DOHH2 (cell line): ENCODE data around the gene MDH1B.

Experiments
- H3F3A ChIP-seq: fragments of 200-600 bp; sonication (generic), shearing (Covaris generic); 2 replicates; pipeline ENCODE4 v1.6.0; 2016; ENCODE audit warnings: antibody characterized with exemption, mild to moderate bottlenecking; ENCODE audit not compliant: control insufficient read depth, insufficient read depth
- H3K27ac ChIP-seq: fragments of 200-600 bp; sonication (generic); 2 replicates; pipeline ENCODE4 v1.5.1; 2014; ENCODE audit warnings: low read depth, mild to moderate bottlenecking, low read length, moderate library complexity
- H3K27me3 ChIP-seq: fragments of 200-600 bp; sonication (generic); 2 replicates; pipeline ENCODE4 v1.6.1; 2014; ENCODE audit warnings: mild to moderate bottlenecking, low read length, mixed read lengths; ENCODE audit not compliant: control insufficient read depth
- H3K36me3 ChIP-seq: fragments of 200-600 bp; sonication (generic); 2 replicates; pipeline ENCODE4 v1.6.1; 2014; ENCODE audit warnings: mild to moderate bottlenecking, low read length, moderate library complexity, mixed read lengths; ENCODE audit not compliant: control insufficient read depth
- H3K4me1 ChIP-seq: fragments of 200-600 bp; sonication (generic); 2 replicates; pipeline ENCODE4 v1.6.1; 2014; ENCODE audit warnings: mild to moderate bottlenecking, low read length, mixed read lengths; ENCODE audit not compliant: control insufficient read depth
- H3K4me2 ChIP-seq: fragments of 200-600 bp; sonication (generic); 2 replicates; pipeline ENCODE4 v1.6.0; 2014; ENCODE audit warnings: mild to moderate bottlenecking, low read length, moderate library complexity
- H3K4me3 ChIP-seq: fragments of 200-600 bp; sonication (generic); 2 replicates; pipeline ENCODE4 v1.5.1; 2014; ENCODE audit warnings: mild to moderate bottlenecking, low read length, mixed read lengths
- H3K79me2 ChIP-seq: fragments of 200-600 bp; sonication (generic); 2 replicates; pipeline ENCODE4 v1.6.1; 2014; ENCODE audit warnings: mild to moderate bottlenecking, low read length, mixed read lengths; ENCODE audit not compliant: control insufficient read depth
- H3K9me2 ChIP-seq: fragments of 200-600 bp; sonication (generic); replicated peaks from 2 replicates; pipeline ENCODE4 v1.6.1; 2014; ENCODE audit warnings: mild to moderate bottlenecking, low read length, mixed read lengths; ENCODE audit not compliant: control insufficient read depth
- H3K9me3 ChIP-seq: fragments of 200-600 bp; sonication (generic); 2 replicates; pipeline ENCODE4 v1.6.1; 2014; ENCODE audit warnings: antibody characterized with exemption, low read length, mixed read lengths; ENCODE audit not compliant: control insufficient read depth, insufficient read depth
- H4K20me1 ChIP-seq: fragments of 200-600 bp; sonication (generic); 2 replicates; pipeline ENCODE4 v1.6.0; 2014; ENCODE audit warnings: low read depth, mild to moderate bottlenecking, antibody characterized with exemption, low read length, moderate library complexity; ENCODE audit not compliant: control insufficient read depth, insufficient read depth
- CTCF ChIP-seq: fragments of 200-600 bp; sonication (generic); IDR thresholded peaks from one replicate; pipeline ENCODE4 v1.5.1; 2014; ENCODE audit warnings: antibody characterized with exemption, mild to moderate bottlenecking, low read depth, low read length; ENCODE audit not compliant: poor library complexity, severe bottlenecking
- EZH2phosphoT487 ChIP-seq: fragments of 200-600 bp; sonication (generic); IDR thresholded peaks from 2 replicates; pipeline ENCODE4 v1.6.1; 2017; ENCODE audit warnings: borderline replicate concordance, mild to moderate bottlenecking, antibody characterized with exemption, low read length, moderate library complexity, mixed read lengths

MDH1B gene

GRCh38 chr2:206801418-206802189 is 36.5 kb upstream of the MDH1B start:
- Histone ChIP-seq H3K4me3 (no peak overlapping the region), H3K4me1 (0 out of 2 replicates have a peak, but pooled peaks cover 3% of the 10 kb centered on the region), H3K27ac (no peak overlapping the region), H3K9me3 (no peaks in the 10 kb centered on the region), H3K36me3 (no peaks in the 10 kb centered on the region), H3K79me2 (no peaks in the 10 kb centered on the region), H3K9me2 (no peaks in the 10 kb centered on the region), H3K27me3 (no peaks in the 10 kb centered on the region), H3F3A (no peaks in the 10 kb centered on the region), H4K20me1 (no peaks in the 10 kb centered on the region), H3K4me2 (no peak overlapping the region)
- TF ChIP-seq CTCF, result no peak
- no peak for TF ChIP-seq EZH2phosphoT487

GRCh38 chr2:206800506-206801417 is 35.6 kb upstream of the MDH1B start:
- TF ChIP-seq CTCF, result peak; percentile 71
- TF ChIP-seq EZH2phosphoT487, result no peak
- Histone ChIP-seq H3K4me3 (no peak overlapping the region), H3K9me3 (no peaks in the 10 kb centered on the region), H3K4me2 (0 out of 2 replicates have a peak overlapping the region, but pooled peaks have one; percentile 26), H3K4me1 (0 out of 2 replicates have a peak, but pooled peaks cover 3% of the 10 kb centered on the region), H3K27ac (no peak overlapping the region), H3K9me2 (no peaks in the 10 kb centered on the region), H3F3A (no peaks in the 10 kb centered on the region), H4K20me1 (no peaks in the 10 kb centered on the region), H3K36me3 (no peaks in the 10 kb centered on the region), H3K79me2 (no peaks in the 10 kb centered on the region), H3K27me3 (no peaks in the 10 kb centered on the region)

- Histone ChIP-seq H3K9me2 (no peaks in the 10 kb centered on the region), H3K4me3 (no peak overlapping the region), H3K4me1 (0 out of 2 replicates have a peak, but pooled peaks cover 3% of the 10 kb centered on the region), H3K4me2 (no peak overlapping the region), H3K79me2 (no peaks in the 10 kb centered on the region), H3K27me3 (no peaks in the 10 kb centered on the region), H3K36me3 (peaks cover 5% of the 10 kb centered on the region), H4K20me1 (no peaks in the 10 kb centered on the region), H3K9me3 (no peaks in the 10 kb centered on the region), H3F3A (no peaks in the 10 kb centered on the region), H3K27ac (no peak overlapping the region)
- TF ChIP-seq EZH2phosphoT487, result no peak
- no peak for TF ChIP-seq CTCF
Measured at GRCh38 chr2:206799083-206799482, 34.0 kb upstream of the MDH1B start.
